Activated CD4-positive, alpha-beta T cell treated with anti-CD3 and anti-CD28 coated beads, Interleukin-2, amount 10 ng/mL, durations not matched to agents 24 days and 14 days (primary cell): Measurements from ENCODE around the gene BEST4. TPM values are rescaled to one million over a fixed set of nuclear protein-coding genes. Genes with fewer than 3 reads are reported as not detected.
"Not testable (repeated sequence)": the region's sequence is repeated elsewhere in the genome, so short reads cannot be mapped to it uniquely, and the experiment has no call there.

ENCODE experiments used
- DNase-seq: peaks from one replicate; pipeline ENCODE4 v3.0.0; 2022
- H3K27ac Mint-ChIP-seq: one replicate; pipeline ENCODE4 v1.8.0; 2022; ENCODE audit warnings: mild to moderate bottlenecking, mixed read lengths
- H3K27me3 Mint-ChIP-seq: one replicate; pipeline ENCODE4 v1.8.0; 2022; ENCODE audit warnings: mixed read lengths
- H3K36me3 Mint-ChIP-seq: one replicate; pipeline ENCODE4 v1.8.0; 2022; ENCODE audit warnings: low read depth, mild to moderate bottlenecking, mixed read lengths
- H3K4me1 Mint-ChIP-seq: one replicate; pipeline ENCODE4 v1.8.0; 2021; ENCODE audit warnings: mixed read lengths
- H3K4me3 Mint-ChIP-seq: one replicate; pipeline ENCODE4 v1.8.0; 2022; ENCODE audit warnings: mild to moderate bottlenecking, moderate library complexity, mixed read lengths
- H3K9me3 Mint-ChIP-seq: one replicate; pipeline ENCODE4 v1.8.0; 2021; ENCODE audit warnings: mixed read lengths
- intact Hi-C: fragments of 100-400 bp; cut with micrococcal nuclease; formaldehyde crosslinking; loops from one replicate; pipeline ENCODE4 v1.15.1; 2023
- total RNA-seq: library from RNA; stranded (reverse); gene quantifications from 2 replicates; pipeline ENCODE4 v1.2.3, GENCODE V29; 2022

BEST4 gene
- total RNA-seq, 1 donor from 2014 or later, result 0.77 TPM

DNA sequence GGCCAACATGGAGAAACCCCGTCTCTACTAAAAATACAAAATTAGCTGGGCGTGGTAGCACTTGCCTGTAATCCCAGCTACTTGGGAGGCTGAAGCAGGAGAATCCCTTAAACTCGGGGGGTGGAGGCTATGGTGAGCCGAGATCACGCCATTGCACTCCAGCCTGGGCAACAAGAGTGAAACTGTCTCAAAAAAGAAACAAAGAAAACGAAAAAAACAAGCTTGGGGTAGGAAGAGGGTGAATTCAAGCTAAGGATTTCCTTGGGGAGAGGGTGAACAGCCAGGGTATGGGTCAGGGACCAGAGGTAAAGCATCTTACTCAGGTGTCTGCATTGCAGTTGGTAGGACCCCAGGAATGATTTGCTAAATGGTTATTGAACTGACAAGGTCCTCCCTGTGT lies 21.5 kb downstream of the BEST4 start:
- DNase-seq, H3K27ac Mint-ChIP-seq, H3K27me3 Mint-ChIP-seq, H3K9me3 Mint-ChIP-seq, H3K4me3 Mint-ChIP-seq, H3K4me1 Mint-ChIP-seq, intact Hi-C loops: not testable (repeated sequence)
- peaks cover 52% of the 10 kb centered on the region for H3K36me3 Mint-ChIP-seq

GRCh38 chr1:44760876-44761275 lies 27.1 kb downstream of the BEST4 start:
- DNase-seq, result no peak
- intact Hi-C loops, result no loop called here
- Mint-ChIP-seq H3K27ac (no peak overlapping the region), H3K27me3 (no peaks in the 10 kb centered on the region), H3K4me1 (peaks cover 5% of the 10 kb centered on the region), H3K4me3 (no peak overlapping the region), H3K36me3 (peaks cover 67% of the 10 kb centered on the region), H3K9me3 (no peaks in the 10 kb centered on the region)

- H3K4me1 Mint-ChIP-seq, result peaks cover 7% of the 10 kb centered on the region
- no peaks in the 10 kb centered on the region for H3K9me3 Mint-ChIP-seq
- intact Hi-C loops, result no loop called here
- H3K4me3 Mint-ChIP-seq, result no peak overlapping the region
- no peak overlapping the region for H3K27ac Mint-ChIP-seq
- H3K36me3 Mint-ChIP-seq, result peaks cover 72% of the 10 kb centered on the region
- H3K27me3 Mint-ChIP-seq, result no peaks in the 10 kb centered on the region
- DNase-seq, result no peak
Measured at GRCh38 chr1:44759077-44759476, 28.9 kb downstream of the BEST4 start.

DNA sequence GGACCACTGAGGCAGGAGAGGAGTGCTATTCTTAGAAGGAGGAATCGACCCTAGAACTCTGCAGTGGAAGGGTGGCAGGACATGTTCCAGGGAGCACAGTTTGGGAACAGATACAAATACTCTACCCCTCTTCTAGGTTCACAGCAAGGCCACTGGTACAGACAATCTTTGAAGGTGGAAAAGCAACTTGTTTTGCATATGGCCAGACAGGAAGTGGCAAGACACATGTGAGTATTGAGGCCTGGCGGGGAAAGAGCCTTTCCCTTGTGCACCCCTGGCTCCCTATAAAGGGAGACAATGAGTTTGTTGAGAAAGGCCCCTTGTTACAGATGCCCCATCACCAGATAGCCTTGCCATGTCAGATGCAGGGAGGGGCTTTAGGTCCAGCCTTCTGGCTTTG lies 30.6 kb downstream of the BEST4 start:
- Mint-ChIP-seq H3K4me1 (peaks cover 7% of the 10 kb centered on the region), H3K27me3 (no peaks in the 10 kb centered on the region), H3K36me3 (peaks cover 69% of the 10 kb centered on the region), H3K27ac (peak overlapping the region; percentile 60), H3K4me3 (no peak overlapping the region), H3K9me3 (no peaks in the 10 kb centered on the region)
- DNase-seq, result no peak
- intact Hi-C loops, result no loop called here

GRCh38 chr1:44747878-44748277 lies 40.1 kb downstream of the BEST4 start:
- intact Hi-C loops, result no loop called here
- no peak for DNase-seq
- Mint-ChIP-seq H3K4me1 (peaks cover 27% of the 10 kb centered on the region), H3K36me3 (peaks cover 42% of the 10 kb centered on the region), H3K4me3 (no peak overlapping the region), H3K9me3 (no peaks in the 10 kb centered on the region), H3K27ac (no peak overlapping the region), H3K27me3 (no peaks in the 10 kb centered on the region)

DNA sequence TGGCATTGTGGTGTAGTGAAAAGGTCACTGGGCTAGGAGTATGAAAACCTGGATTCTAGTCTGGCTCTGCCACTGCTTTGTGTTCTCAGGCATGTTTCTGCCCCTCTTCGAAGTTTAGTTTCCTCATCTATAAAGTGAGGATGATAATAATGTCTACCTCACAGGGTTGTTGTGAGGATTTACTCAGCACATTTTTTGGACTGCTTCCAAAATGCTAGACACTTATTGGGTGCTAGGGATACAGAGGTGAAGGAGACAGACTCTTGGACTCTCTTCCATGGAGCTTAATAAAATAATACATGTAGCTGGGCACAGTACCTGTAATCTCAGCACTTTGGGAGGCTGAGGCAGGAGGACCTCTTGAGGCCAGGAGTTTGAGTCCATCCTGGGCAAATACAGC lies 44.8 kb downstream of the BEST4 start:
- Mint-ChIP-seq H3K9me3 (no peaks in the 10 kb centered on the region), H3K4me1 (peaks cover 45% of the 10 kb centered on the region), H3K27me3 (no peaks in the 10 kb centered on the region), H3K36me3 (peaks cover 41% of the 10 kb centered on the region), H3K4me3 (peak overlapping the region; percentile 67), H3K27ac (peak overlapping the region; percentile 92)
- no peak for DNase-seq
- intact Hi-C loops, result no loop called here

DNA sequence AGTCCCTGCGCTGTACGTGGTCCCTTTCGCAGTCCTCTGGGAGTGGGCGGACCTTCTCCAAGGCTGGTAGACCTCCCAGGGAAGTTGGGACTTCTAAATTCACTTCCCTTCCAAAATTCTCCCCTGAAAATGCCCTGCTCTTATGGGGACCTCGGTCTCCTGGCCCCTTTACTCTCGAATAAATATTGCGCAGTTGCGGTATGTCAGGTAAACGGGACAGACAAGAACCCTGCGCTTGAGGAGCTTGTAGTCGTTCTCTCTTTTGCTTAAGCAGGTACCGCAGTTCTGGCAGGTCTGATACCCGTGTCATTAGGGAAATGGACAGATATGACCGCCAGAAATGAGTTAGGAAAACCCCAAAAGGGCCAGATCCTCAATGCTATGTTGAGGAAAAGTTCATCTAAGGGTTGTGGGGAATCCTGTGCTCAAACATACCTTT lies 47.8 kb downstream of the BEST4 start:
- H3K4me3 Mint-ChIP-seq, result peak overlapping the region; percentile 96
- H3K36me3 Mint-ChIP-seq, result peaks cover 27% of the 10 kb centered on the region
- H3K27ac Mint-ChIP-seq, result peak overlapping the region; percentile 97
- intact Hi-C loops, result no loop called here
- no peak for DNase-seq
- no peaks in the 10 kb centered on the region for H3K27me3 Mint-ChIP-seq
- H3K9me3 Mint-ChIP-seq, result no peaks in the 10 kb centered on the region
- peaks cover 41% of the 10 kb centered on the region for H3K4me1 Mint-ChIP-seq

GRCh38 chr1:44739307-44740178 lies 48.4 kb downstream of the BEST4 start, which contains the start of gene KIF2C:
TSS of gene KIF2C (plus strand) at chr1:44739837. CDS start at chr1:44739933, 96 bp downstream.
- Mint-ChIP-seq H3K27ac (peak within 1 kb of the TSS; percentile 97), H3K4me1 (peaks cover 38% of the 10 kb centered on the region), H3K27me3 (no peaks in the 10 kb centered on the region), H3K9me3 (no peaks in the 10 kb centered on the region), H3K36me3 (peaks cover 24% of the 10 kb centered on the region), H3K4me3 (peak within 1 kb of the TSS; percentile 96)
- peak; percentile 99 for DNase-seq
- intact Hi-C loops, result loop anchor here (1.0 kb wide), 3 partner anchors 8 to 65 kb away; partner anchors contain the start of genes ARMH1, RNU5D-1, RPS8 and TMEM53

- Mint-ChIP-seq H3K36me3 (peaks cover 17% of the 10 kb centered on the region), H3K4me3 (peak overlapping the region; percentile 96), H3K4me1 (peaks cover 32% of the 10 kb centered on the region), H3K27ac (peak overlapping the region; percentile 97)
- H3K9me3 Mint-ChIP-seq, H3K27me3 Mint-ChIP-seq, DNase-seq: not testable (repeated sequence)
- intact Hi-C loops, result loop anchor here (1.0 kb wide), 3 partner anchors 8 to 65 kb away; partner anchors contain the start of genes ARMH1, RNU5D-1, RPS8 and TMEM53
Measured at GRCh38 chr1:44738953-44739306, 49.0 kb downstream of the BEST4 start.

DNA sequence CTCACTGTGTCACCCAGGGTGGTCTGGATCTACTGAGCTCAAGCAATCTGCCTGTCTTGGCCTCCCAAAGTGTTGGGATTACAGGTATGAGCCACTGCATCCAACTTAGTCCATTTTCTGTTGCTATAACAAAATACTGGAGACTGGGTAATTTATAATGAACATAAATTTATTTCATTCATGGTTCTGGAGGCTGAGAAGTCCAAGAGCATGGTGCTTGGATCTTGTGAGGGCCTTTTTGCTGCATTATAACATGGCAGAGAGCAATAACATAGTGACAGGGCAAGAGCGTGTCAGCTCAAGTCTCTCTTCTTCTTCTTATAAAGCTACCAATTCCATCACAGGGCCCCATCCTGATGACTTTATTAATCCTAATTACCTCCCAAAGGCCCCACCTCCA lies 52.0 kb downstream of the BEST4 start:
- Mint-ChIP-seq H3K9me3 (no peaks in the 10 kb centered on the region), H3K27me3 (no peaks in the 10 kb centered on the region)
- intact Hi-C loops, result no loop called here

GRCh38 chr1:44733784-44734183 lies 54.2 kb downstream of the BEST4 start:
- intact Hi-C loops, result loop anchor here (5.0 kb wide), 1 partner anchor 759 kb away; the partner anchor contains the start of gene TESK2
- Mint-ChIP-seq H3K27ac (no peak overlapping the region), H3K9me3 (no peaks in the 10 kb centered on the region), H3K4me3 (no peak overlapping the region), H3K36me3 (no peaks in the 10 kb centered on the region), H3K4me1 (peaks cover 24% of the 10 kb centered on the region), H3K27me3 (no peaks in the 10 kb centered on the region)
- no peak for DNase-seq

More for the DNA sequence above, 52.0 kb downstream of the BEST4 start:
- Mint-ChIP-seq H3K27ac (no peak overlapping the region), H3K4me1 (peaks cover 23% of the 10 kb centered on the region), H3K4me3 (no peak overlapping the region), H3K36me3 (peaks cover 7% of the 10 kb centered on the region)
- DNase-seq, result no peak

Other genes starting within 250 kb of the BEST4 start
- 4.5 and 5.1 TPM in 2 replicates for gene TMEM53, start 113.7 kb downstream of the BEST4 start, total RNA-seq
- 133 and 137 TPM in 2 replicates for gene ARMH1, start 113.5 kb downstream of the BEST4 start, total RNA-seq
- gene RNU5D-1, start 57.0 kb downstream of the BEST4 start, total RNA-seq, result not detected in 2 replicates
- gene KIF2C, start 48.3 kb downstream of the BEST4 start, total RNA-seq, result 78.1 and 82.7 TPM in 2 replicates
- 2,376 and 2,377 TPM in 2 replicates for gene RPS8, start 12.6 kb downstream of the BEST4 start, total RNA-seq
- gene PLK3, start 12.2 kb upstream of the BEST4 start, total RNA-seq, result 190 and 205 TPM in 2 replicates
- 0.28 TPM in 1 of 2 replicates, not detected in the other for gene DYNLT4, start 19.2 kb upstream of the BEST4 start, total RNA-seq
- 22.2 and 22.7 TPM in 2 replicates for gene BTBD19, start 20.4 kb upstream of the BEST4 start, total RNA-seq
- 0.78 and 1.0 TPM in 2 replicates for gene PTCH2, start 55.1 kb upstream of the BEST4 start, total RNA-seq
- gene EIF2B3, start 198.4 kb upstream of the BEST4 start, total RNA-seq, result 58.9 and 60.8 TPM in 2 replicates
- 19.6 and 20.3 TPM in 2 replicates for gene HECTD3, start 223.2 kb upstream of the BEST4 start, total RNA-seq
- 96.0 and 97.7 TPM in 2 replicates for gene UROD, start 224.1 kb upstream of the BEST4 start, total RNA-seq